HCT116 (cell line): Measurements from ENCODE around the gene WDR5. TPM values are rescaled to one million over a fixed set of nuclear protein-coding genes. Genes with fewer than 3 reads are reported as not detected.

Source experiments
- ATAC-seq: fragments of 200-7000 bp; cut with Tn5 transposase; 2 replicates; pipeline ENCODE4 v1.9.1; 2020; ENCODE audit warnings: mild to moderate bottlenecking, moderate library complexity
- BruUV-seq: library from RNA; stranded (reverse); fragments of 400-500 nt; replicated peaks from 2 replicates; lab custom pipeline; 2021; lab: Mats Ljungman, UMichigan
- CTCF ChIA-PET: fragments of 300-600 bp; sonication (Branson Sonifier 250); formaldehyde crosslinking; loops from one replicate; lab custom pipeline; 2021; ENCODE audit warnings: antibody characterized with exemption; lab: Charles Lee
- POLR2A ChIA-PET: fragments of 300-600, 350-600 bp; sonication (Branson Sonifier 250); formaldehyde crosslinking; loops from one replicate; lab custom pipeline; 2021; ENCODE audit warnings: antibody characterized with exemption; lab: Charles Lee
- RAD21 ChIA-PET, 2 experiments: fragments of 300-600 bp; sonication (Branson Sonifier 250); formaldehyde crosslinking; loops; one replicate each; lab custom pipeline; 2023; ENCODE audit warnings: low total read pairs in 2 of 2; ENCODE audit not compliant: uncharacterized antibody in 2 of 2, unreplicated experiment in 2 of 2, low non-redundant PET in 1 of 2; lab: Charles Lee
- DNase-seq: peaks from one replicate; pipeline ENCODE4 v3.0.0-alpha.2; 2010; ENCODE audit warnings: low read depth, low spot score
- H2AFZ ChIP-seq: fragments of 200-600 bp; shearing (Covaris generic), sonication (generic); 2 replicates; pipeline ENCODE4 v1.6.1; 2017; ENCODE audit warnings: low read depth, mixed run types, mixed read lengths, antibody characterized with exemption, low read length; ENCODE audit not compliant: poor library complexity, severe bottlenecking
- H3K27ac ChIP-seq: 2 replicates; pipeline ENCODE4 v1.5.1; 2012; ENCODE audit warnings: low read depth, low read length
- H3K27me3 ChIP-seq: fragments of 200-600 bp; sonication (generic); 2 replicates; pipeline ENCODE4 v1.6.1; 2016; ENCODE audit warnings: mixed run types, low read length, mixed read lengths; ENCODE audit not compliant: insufficient read depth
- H3K36me3 ChIP-seq, 2 experiments: fragments of 200-500 bp in 1 of 2; fragments of 200-600 bp in 1 of 2; sonication (Bioruptor generic) in 1 of 2; sonication (generic) in 1 of 2; 2 replicates each; pipeline versions ENCODE4 v1.5.1 to v1.6.1; 2014 to 2016; ENCODE audit warnings: low read length in 2 of 2, inconsistent platforms in 1 of 2, mixed read lengths in 1 of 2, mixed run types in 1 of 2; ENCODE audit not compliant: insufficient read depth in 2 of 2, control insufficient read depth in 1 of 2
- H3K4me1 ChIP-seq, 2 experiments: fragments of 200-600 bp in 1 of 2; sonication (generic) in 1 of 2; 2 replicates each; pipeline versions ENCODE4 v1.5.1 to v1.6.1; 2012 to 2017; ENCODE audit warnings: low read length in 2 of 2, inconsistent platforms in 1 of 2, mild to moderate bottlenecking in 1 of 2, mixed read lengths in 1 of 2, mixed run types in 1 of 2, moderate library complexity in 1 of 2; ENCODE audit not compliant: insufficient read depth in 2 of 2, control insufficient read depth in 1 of 2
- H3K4me2 ChIP-seq: fragments of 200-600 bp; sonication (generic); 2 replicates; pipeline ENCODE4 v1.6.1; 2017; ENCODE audit warnings: mixed run types, low read length, mixed read lengths
- H3K4me3 ChIP-seq, 2 experiments: fragments of 200-600 bp in 1 of 2; sonication (generic) in 1 of 2; replicated peaks in 1 of 2; 2 replicates each; pipeline ENCODE4 v1.5.1; 2011 to 2016; ENCODE audit warnings: low read length in 2 of 2, control low read depth in 1 of 2, low read depth in 1 of 2, mild to moderate bottlenecking in 1 of 2, mixed read lengths in 1 of 2, mixed run types in 1 of 2
- H3K79me2 ChIP-seq: fragments of 200-600 bp; sonication (generic); 2 replicates; pipeline ENCODE4 v1.6.1; 2017; ENCODE audit warnings: mild to moderate bottlenecking, mixed run types, low read length, moderate library complexity, mixed read lengths; ENCODE audit not compliant: insufficient read depth
- H3K9ac ChIP-seq: fragments of 200-600 bp; sonication (generic); 2 replicates; pipeline ENCODE4 v1.6.1; 2016; ENCODE audit warnings: low read length, mixed read lengths
- H3K9me2 ChIP-seq: fragments of 200-600 bp; sonication (generic), shearing (Covaris generic); 2 replicates; pipeline ENCODE4 v1.6.1; 2017; ENCODE audit warnings: mixed run types, mild to moderate bottlenecking, moderate library complexity; ENCODE audit not compliant: insufficient read depth
- H3K9me3 ChIP-seq, 2 experiments: fragments of 200-500 bp in 1 of 2; fragments of 200-600 bp in 1 of 2; sonication (Bioruptor generic) in 1 of 2; sonication (generic) in 1 of 2; 2 replicates each; pipeline ENCODE4 v1.6.1; 2014 to 2017; ENCODE audit warnings: low read length in 2 of 2, mixed read lengths in 2 of 2, inconsistent platforms in 1 of 2, low read depth in 1 of 2, mild to moderate bottlenecking in 1 of 2, mixed run types in 1 of 2, moderate library complexity in 1 of 2; ENCODE audit not compliant: control insufficient read depth in 1 of 2, insufficient read depth in 1 of 2
- H4K20me1 ChIP-seq: fragments of 200-600 bp; sonication (generic), shearing (Covaris generic); 2 replicates; pipeline ENCODE4 v1.6.1; 2017; ENCODE audit warnings: mixed run types, mild to moderate bottlenecking, moderate library complexity; ENCODE audit not compliant: insufficient read depth
- CBX3 ChIP-seq: IDR thresholded peaks from 2 replicates; pipeline ENCODE4 v1.6.1; 2012; ENCODE audit warnings: low read depth
- CEBPB ChIP-seq: IDR thresholded peaks from 2 replicates; pipeline ENCODE4 v1.6.1; 2012; ENCODE audit warnings: low read depth
- EZH2 ChIP-seq: fragments of 200-600 bp; sonication (generic); IDR thresholded peaks from 2 replicates; pipeline ENCODE4 v1.6.1; 2017; ENCODE audit warnings: antibody characterized with exemption, mixed run types
- EZH2phosphoT487 ChIP-seq: fragments of 200-600 bp; IDR thresholded peaks from 2 replicates; pipeline ENCODE4 v1.6.1; 2018; ENCODE audit warnings: antibody characterized with exemption, borderline replicate concordance
- FOSL1 ChIP-seq: IDR thresholded peaks from 2 replicates; pipeline ENCODE4 v1.6.1; 2012; ENCODE audit warnings: low read depth
- JUND ChIP-seq: IDR thresholded peaks from 2 replicates; pipeline ENCODE4 v1.6.1; 2012
- MAX ChIP-seq: IDR thresholded peaks from 2 replicates; pipeline ENCODE4 v1.6.1; 2012
- POLR2A ChIP-seq: IDR thresholded peaks from 2 replicates; pipeline ENCODE4 v1.7.0; 2011; ENCODE audit warnings: borderline replicate concordance; ENCODE audit not compliant: insufficient read depth, insufficient read length; ENCODE audit errors: extremely low read depth
- POLR2AphosphoS5 ChIP-seq: IDR thresholded peaks from 2 replicates; pipeline ENCODE4 v1.6.1; 2011; ENCODE audit warnings: mild to moderate bottlenecking, low read depth, low read length, moderate library complexity
- REST ChIP-seq: IDR thresholded peaks from 2 replicates; pipeline ENCODE4 v1.6.1; 2012; ENCODE audit warnings: low read depth
- SIN3A ChIP-seq: IDR thresholded peaks from 2 replicates; pipeline ENCODE4 v1.6.1; 2012; ENCODE audit warnings: low read depth
- SP1 ChIP-seq: IDR thresholded peaks from 2 replicates; pipeline ENCODE4 v1.6.1; 2012; ENCODE audit warnings: low read depth
- SRF ChIP-seq: IDR thresholded peaks from 2 replicates; pipeline ENCODE4 v1.6.1; 2012; ENCODE audit warnings: low read depth
- TCF7L2 ChIP-seq: IDR thresholded peaks from 2 replicates; pipeline ENCODE4 v1.7.0; 2011; ENCODE audit warnings: borderline replicate concordance, inconsistent platforms; ENCODE audit not compliant: insufficient read depth, insufficient read length; ENCODE audit errors: extremely low read depth
- YY1 ChIP-seq: IDR thresholded peaks from 2 replicates; pipeline ENCODE4 v1.6.1; 2011; ENCODE audit warnings: low read length, low read depth, moderate library complexity, mild to moderate bottlenecking; ENCODE audit not compliant: insufficient replicate concordance; ENCODE audit errors: extremely low read depth
- ZFX ChIP-seq: fragments of 450-650 bp; IDR thresholded peaks from 2 replicates; pipeline ENCODE4 v1.6.1; 2017
- ZNF274 ChIP-seq: fragments of 200-500 bp; sonication (Bioruptor generic); IDR thresholded peaks from 2 replicates; pipeline ENCODE4 v1.6.1; 2014; ENCODE audit warnings: mild to moderate bottlenecking, low read depth, low read length, inconsistent platforms
- intact Hi-C: fragments of 100-400 bp; cut with micrococcal nuclease; formaldehyde crosslinking; loops from 2 replicates; pipeline ENCODE4 v1.10.0; 2022
- total RNA-seq: library from RNA; stranded (reverse); gene quantifications from one replicate; pipeline ENCODE4 v1.2.1, GENCODE V29; 2021; ENCODE audit not compliant: unreplicated experiment
- TF ChIP-seq, protein P1 (sequence below), 3 experiments: fragments of 200-600 bp in 1 of 3; sonication (generic) in 1 of 3; IDR thresholded peaks in 2 of 3; conservative IDR thresholded peaks in 1 of 3; 2 replicates each; pipeline ENCODE4 v1.5.1; 2012 to 2017; ENCODE audit warnings: low read depth in 2 of 3, low read length in 2 of 3, antibody characterized with exemption in 1 of 3, borderline replicate concordance in 1 of 3, control low read depth in 1 of 3, mild to moderate bottlenecking in 1 of 3, mixed read lengths in 1 of 3, mixed run types in 1 of 3, moderate library complexity in 1 of 3; ENCODE audit not compliant: insufficient read depth in 1 of 3
- TF ChIP-seq, protein P2 (sequence below): IDR thresholded peaks from 2 replicates; pipeline ENCODE4 v1.6.1; 2012

The WDR5 gene
- total RNA-seq, 1 experiment from 2014 or later = 55.8 TPM

DNA sequence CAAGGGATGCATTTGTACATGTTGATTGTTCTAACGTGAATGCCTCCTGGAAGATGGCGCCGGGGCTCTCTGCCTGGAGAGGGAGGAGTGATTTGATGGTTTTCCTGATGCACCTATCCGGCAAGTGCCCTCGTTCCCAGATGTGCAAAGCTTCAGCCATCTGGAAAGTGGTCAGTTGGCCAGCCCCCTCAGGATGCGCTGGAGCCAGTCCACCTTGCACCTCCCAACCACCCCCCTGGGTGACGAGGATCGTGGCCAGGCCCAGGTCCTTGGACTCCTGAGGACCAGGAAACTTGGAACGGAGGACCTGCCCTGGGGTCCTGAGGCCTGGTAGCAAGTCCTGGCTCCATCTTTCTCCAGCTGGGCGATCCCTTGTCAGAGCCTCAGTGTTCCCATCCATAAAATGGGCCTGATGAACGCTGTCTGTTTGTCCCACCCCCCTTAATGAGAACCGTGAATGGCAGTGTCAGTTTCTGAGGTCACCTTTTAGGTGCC, 52.1 kb downstream of the WDR5 start:
- ChIA-PET RAD21 (no interaction called here), CTCF (no interaction called here)
- Histone ChIP-seq H2AFZ (no peak overlapping the region), H3K9ac (no peak overlapping the region), H3K27me3 (no peaks in the 10 kb centered on the region), H3K9me2 (no peaks in the 10 kb centered on the region), H3K4me1 (no peaks in the 10 kb centered on the region)
- no peak for ATAC-seq
- no TSS peak for BruUV-seq
- intact Hi-C loops = no loop called here
- TF ChIP-seq SRF (no peak), SIN3A (no peak), POLR2AphosphoS5 (no peak), FOSL1 (no peak), CBX3 (no peak), ZFX (no peak), POLR2A (no peak), MAX (no peak), REST (no peak), JUND (no peak), YY1 (no peak), ZNF274 (no peak), SP1 (no peak), CEBPB (no peak), TCF7L2 (no peak), EZH2 (no peak), EZH2phosphoT487 (no peak)
- TF ChIP-seq, protein P1, sequence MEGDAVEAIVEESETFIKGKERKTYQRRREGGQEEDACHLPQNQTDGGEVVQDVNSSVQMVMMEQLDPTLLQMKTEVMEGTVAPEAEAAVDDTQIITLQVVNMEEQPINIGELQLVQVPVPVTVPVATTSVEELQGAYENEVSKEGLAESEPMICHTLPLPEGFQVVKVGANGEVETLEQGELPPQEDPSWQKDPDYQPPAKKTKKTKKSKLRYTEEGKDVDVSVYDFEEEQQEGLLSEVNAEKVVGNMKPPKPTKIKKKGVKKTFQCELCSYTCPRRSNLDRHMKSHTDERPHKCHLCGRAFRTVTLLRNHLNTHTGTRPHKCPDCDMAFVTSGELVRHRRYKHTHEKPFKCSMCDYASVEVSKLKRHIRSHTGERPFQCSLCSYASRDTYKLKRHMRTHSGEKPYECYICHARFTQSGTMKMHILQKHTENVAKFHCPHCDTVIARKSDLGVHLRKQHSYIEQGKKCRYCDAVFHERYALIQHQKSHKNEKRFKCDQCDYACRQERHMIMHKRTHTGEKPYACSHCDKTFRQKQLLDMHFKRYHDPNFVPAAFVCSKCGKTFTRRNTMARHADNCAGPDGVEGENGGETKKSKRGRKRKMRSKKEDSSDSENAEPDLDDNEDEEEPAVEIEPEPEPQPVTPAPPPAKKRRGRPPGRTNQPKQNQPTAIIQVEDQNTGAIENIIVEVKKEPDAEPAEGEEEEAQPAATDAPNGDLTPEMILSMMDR (IDR thresholded peaks at IDR 0.05 in 2 of 3, conservative IDR thresholded peaks at IDR 0.05 in 1 of 3; ENCODE audit: borderline replicate concordance in 1 of 3, insufficient read depth in 1 of 3, low read depth in 2 of 3, low read length in 2 of 3) = no peak
- TF ChIP-seq, protein P2, sequence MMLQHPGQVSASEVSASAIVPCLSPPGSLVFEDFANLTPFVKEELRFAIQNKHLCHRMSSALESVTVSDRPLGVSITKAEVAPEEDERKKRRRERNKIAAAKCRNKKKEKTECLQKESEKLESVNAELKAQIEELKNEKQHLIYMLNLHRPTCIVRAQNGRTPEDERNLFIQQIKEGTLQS = no peak
- TF ChIP-seq, all 23 proteins: peak for 0
- no peak for DNase-seq
- H3K4me3 ChIP-seq = no peak overlapping the region
- no peaks in the 10 kb centered on the region for H3K79me2 ChIP-seq
- no peak overlapping the region for H3K4me2 ChIP-seq
- no peak overlapping the region for H3K27ac ChIP-seq
- no peaks in the 10 kb centered on the region for H4K20me1 ChIP-seq
- H3K36me3 ChIP-seq = no peaks in the 10 kb centered on the region
- POLR2A ChIA-PET = no interaction called here
- H3K9me3 ChIP-seq = no peaks in the 10 kb centered on the region
